ENCODE results near the gene CRACR2B.
A peak's percentile ranks its signal among the peaks of the same experiment; 100 is the strongest.

CRACR2B gene

GRCh38 chr11:856397-856796 lies 28.7 kb downstream of the CRACR2B start (continued):
- TF ChIP-seq OVOL3 (tag by site-specific recombination; IDR thresholded peaks at IDR 0.05), result no peak
- TF ChIP-seq ZNF211 (tag by site-specific recombination; IDR thresholded peaks at IDR 0.05; ENCODE audit: low read depth), result no peak
- no peak for TF ChIP-seq ZNF707 (tag by site-specific recombination; IDR thresholded peaks at IDR 0.05)

- no peak overlapping the region for H3K27ac ChIP-seq (ENCODE audit: extremely low read depth, low read depth, low read length)
- TF ChIP-seq REST (tag by site-specific recombination; IDR thresholded peaks at IDR 0.05) (peak; percentile 90), MZF1 (tag by site-specific recombination; IDR thresholded peaks at IDR 0.05; ENCODE audit: borderline replicate concordance) (no peak), ZNF76 (tag by site-specific recombination; IDR thresholded peaks at IDR 0.05; ENCODE audit: borderline replicate concordance, low read depth) (no peak), ZFHX2 (tag by site-specific recombination; conservative IDR thresholded peaks at IDR 0.05) (peak; percentile 57), ZBTB6 (tag by site-specific recombination; IDR thresholded peaks at IDR 0.05) (peak; percentile 45; the same call in 1 of the 2 replicates), ZBTB10 (tag by site-specific recombination; IDR thresholded peaks at IDR 0.05) (peak; percentile 96), EGR2 (tag by site-specific recombination; IDR thresholded peaks at IDR 0.05; ENCODE audit: low read depth) (peak; percentile 20; the same call in 1 of the 2 replicates), ZNF791 (tag by site-specific recombination; IDR thresholded peaks at IDR 0.05) (no peak), ZSCAN5A (tag by site-specific recombination; IDR thresholded peaks at IDR 0.05) (no peak)
- H3K36me3 ChIP-seq (ENCODE audit: control insufficient read depth in 2 of 2, insufficient read depth in 1 of 2, low read length in 2 of 2), result no peaks in the 10 kb centered on the region
- CTCF ChIA-PET, result interaction anchor here (0.5 to 2.5 kb wide), 4 partner anchors 10 to 193 kb away, joined by 3 to 10 read pairs (median 6); no protein-coding TSS in a partner anchor
- no peaks in the 10 kb centered on the region for H3K9me3 ChIP-seq (ENCODE audit: control insufficient read depth, insufficient read depth, low read depth, low read length)
- H3K4me1 ChIP-seq (ENCODE audit: control insufficient read depth, insufficient read depth, low read length), result no peaks in the 10 kb centered on the region
- no peak overlapping the region for H3K4me3 ChIP-seq (ENCODE audit: low read depth, low read length)
- POLR2A ChIA-PET, result no interaction called here
Measured at GRCh38 chr11:858053-858761, 30.5 kb downstream of the CRACR2B start.

GRCh38 chr11:858762-859339 lies 31.1 kb downstream of the CRACR2B start:
- ChIA-PET POLR2A (interaction anchor here (1.2 to 1.8 kb wide), 2 partner anchors 15 to 39 kb away, joined by 4 to 11 read pairs; partner anchors contain the start of gene TSPAN4), CTCF (interaction anchor here (0.5 to 2.5 kb wide), 4 partner anchors 11 to 229 kb away, joined by 3 to 10 read pairs (median 4); no protein-coding TSS in a partner anchor)
- Histone ChIP-seq H3K36me3 (ENCODE audit: control insufficient read depth in 2 of 2, insufficient read depth in 1 of 2, low read length in 2 of 2) (no peaks in the 10 kb centered on the region), H3K4me1 (ENCODE audit: control insufficient read depth, insufficient read depth, low read length) (no peaks in the 10 kb centered on the region), H3K27ac (ENCODE audit: extremely low read depth, low read depth, low read length) (no peak overlapping the region), H3K4me3 (ENCODE audit: low read depth, low read length) (no peak overlapping the region), H3K9me3 (ENCODE audit: control insufficient read depth, insufficient read depth, low read depth, low read length) (no peaks in the 10 kb centered on the region)
- TF ChIP-seq ZNF768 (tag by site-specific recombination; IDR thresholded peaks at IDR 0.05) (no peak), ZBTB10 (tag by site-specific recombination; IDR thresholded peaks at IDR 0.05) (peak; percentile 2; the same call in 1 of the 2 replicates)

Measured in HEK293 (cell line).